DOHH2 (cell line): ENCODE results near the gene PRKCQ.

Source experiments
- CTCF ChIP-seq: fragments of 200-600 bp; sonication (generic); IDR thresholded peaks from one replicate; pipeline ENCODE4 v1.5.1; 2014; ENCODE audit warnings: antibody characterized with exemption, mild to moderate bottlenecking, low read depth, low read length; ENCODE audit not compliant: poor library complexity, severe bottlenecking
- EZH2phosphoT487 ChIP-seq: fragments of 200-600 bp; sonication (generic); IDR thresholded peaks from 2 replicates; pipeline ENCODE4 v1.6.1; 2017; ENCODE audit warnings: borderline replicate concordance, mild to moderate bottlenecking, antibody characterized with exemption, low read length, moderate library complexity, mixed read lengths

- TF ChIP-seq CTCF (peak; percentile 75), EZH2phosphoT487 (no peak)
Observed at GRCh38 chr10:6416892-6417512, 163.1 kb downstream of the PRKCQ start.
